Measurements from ENCODE around the gene ADRA2B.
"Not testable (repeated sequence)": the region's sequence is repeated elsewhere in the genome, so short reads cannot be mapped to it uniquely, and the experiment has no call there.

ADRA2B gene

GRCh38 chr2:96116424-96116878, at the start of gene ADRA2B:
ADRA2B (minus strand) TSS chr2:96116571; CDS start chr2:96116149, 422 bp downstream.
- DNase-seq: peak; percentile 32 to 55 (median 46)

GRCh38 chr2:96164459-96165184, 48.3 kb upstream of the ADRA2B start:
- peak in 3 of 4 experiments; percentile 18 to 34 (median 30) for DNase-seq

- peak; percentile 40 to 58 (median 53) for DNase-seq
Observed at GRCh38 chr2:96163768-96164429, 47.5 kb upstream of the ADRA2B start.

GRCh38 chr2:96163415-96163767, 47.0 kb upstream of the ADRA2B start:
- DNase-seq: no peak

GRCh38 chr2:96161898-96162297, 45.5 kb upstream of the ADRA2B start:
- DNase-seq: no peak

- not testable (repeated sequence) for DNase-seq
Observed at GRCh38 chr2:96160366-96160765, 44.0 kb upstream of the ADRA2B start.

GRCh38 chr2:96159084-96159830, 42.9 kb upstream of the ADRA2B start:
- DNase-seq: peak in 2 of 4 experiments; percentile 21 to 27

- no peak for DNase-seq
Observed at GRCh38 chr2:96158554-96158940, 42.2 kb upstream of the ADRA2B start.

GRCh38 chr2:96157649-96158553, 41.5 kb upstream of the ADRA2B start:
- peak; percentile 60 to 87 (median 78) for DNase-seq

- DNase-seq: no peak
Observed at GRCh38 chr2:96156926-96157648, 40.7 kb upstream of the ADRA2B start.

GRCh38 chr2:96156011-96156820, 39.8 kb upstream of the ADRA2B start:
- no peak for DNase-seq

- DNase-seq: no peak
Observed at GRCh38 chr2:96154506-96155380, 38.4 kb upstream of the ADRA2B start.

GRCh38 chr2:96153991-96154431, 37.6 kb upstream of the ADRA2B start:
- no peak for DNase-seq

- no peak for DNase-seq
Observed at GRCh38 chr2:96153291-96153713, 36.9 kb upstream of the ADRA2B start.

- no peak for DNase-seq
Observed at GRCh38 chr2:96152304-96153161, 36.2 kb upstream of the ADRA2B start.

GRCh38 chr2:96151595-96152303, 35.4 kb upstream of the ADRA2B start:
- no peak for DNase-seq

GRCh38 chr2:96150791-96151594, 34.6 kb upstream of the ADRA2B start:
- DNase-seq: no peak
